Measurements from ENCODE around the gene TMX1.
"Not testable (repeated sequence)": the region's sequence is repeated elsewhere in the genome, so short reads cannot be mapped to it uniquely, and the experiment has no call there.

Gene TMX1

GRCh38 chr14:51216602-51217001 is 23.4 kb upstream of the TMX1 start:
- Histone ChIP-seq H3K9me3 (ENCODE audit: control insufficient read depth, insufficient read depth, low read length) (no peaks in the 10 kb centered on the region), H3K27ac (ENCODE audit: low read depth, low read length) (no peak overlapping the region), H3F3A (ENCODE audit: control insufficient read depth, insufficient read depth) (no peaks in the 10 kb centered on the region), H3K36me3 (ENCODE audit: control insufficient read depth, low read length) (no peaks in the 10 kb centered on the region), H3K79me2 (ENCODE audit: control insufficient read depth, low read length) (no peaks in the 10 kb centered on the region), H4K20me1 (ENCODE audit: control insufficient read depth, insufficient read depth, low read depth, low read length) (no peaks in the 10 kb centered on the region), H3K4me3 (ENCODE audit: low read length) (no peak overlapping the region), H3K9me2 (replicated peaks; ENCODE audit: control insufficient read depth, low read length) (no peaks in the 10 kb centered on the region), H3K4me2 (ENCODE audit: low read length) (no peak overlapping the region), H3K27me3 (ENCODE audit: control insufficient read depth, low read length) (no peaks in the 10 kb centered on the region), H3K4me1 (ENCODE audit: control insufficient read depth, low read length) (no peaks in the 10 kb centered on the region)
- TF ChIP-seq EZH2phosphoT487 (IDR thresholded peaks at IDR 0.05; ENCODE audit: borderline replicate concordance, low read length) (no peak), CTCF (IDR thresholded peaks at IDR 0.05; ENCODE audit: low read depth, low read length, poor library complexity, severe bottlenecking) (no peak)

- no peak overlapping the region for H3K4me3 ChIP-seq (ENCODE audit: low read length)
- no peaks in the 10 kb centered on the region for H3F3A ChIP-seq (ENCODE audit: control insufficient read depth, insufficient read depth)
- H3K9me3 ChIP-seq (ENCODE audit: control insufficient read depth, insufficient read depth, low read length) = peaks cover 5% of the 10 kb centered on the region; the same call in 1 of the 2 replicates
- H3K4me2 ChIP-seq (ENCODE audit: low read length) = no peak overlapping the region
- H3K27me3 ChIP-seq (ENCODE audit: control insufficient read depth, low read length) = no peaks in the 10 kb centered on the region
- TF ChIP-seq EZH2phosphoT487 (IDR thresholded peaks at IDR 0.05; ENCODE audit: borderline replicate concordance, low read length) (no peak), CTCF (IDR thresholded peaks at IDR 0.05; ENCODE audit: low read depth, low read length, poor library complexity, severe bottlenecking) (peak; percentile 70)
- no peak overlapping the region for H3K27ac ChIP-seq (ENCODE audit: low read depth, low read length)
- no peaks in the 10 kb centered on the region for H3K36me3 ChIP-seq (ENCODE audit: control insufficient read depth, low read length)
- H3K79me2 ChIP-seq (ENCODE audit: control insufficient read depth, low read length) = no peaks in the 10 kb centered on the region
- no peaks in the 10 kb centered on the region for H4K20me1 ChIP-seq (ENCODE audit: control insufficient read depth, insufficient read depth, low read depth, low read length)
- no peaks in the 10 kb centered on the region for H3K9me2 ChIP-seq (replicated peaks; ENCODE audit: control insufficient read depth, low read length)
- no peaks in the 10 kb centered on the region for H3K4me1 ChIP-seq (ENCODE audit: control insufficient read depth, low read length)
Observed at GRCh38 chr14:51219473-51220448, 20.3 kb upstream of the TMX1 start.

DNA sequence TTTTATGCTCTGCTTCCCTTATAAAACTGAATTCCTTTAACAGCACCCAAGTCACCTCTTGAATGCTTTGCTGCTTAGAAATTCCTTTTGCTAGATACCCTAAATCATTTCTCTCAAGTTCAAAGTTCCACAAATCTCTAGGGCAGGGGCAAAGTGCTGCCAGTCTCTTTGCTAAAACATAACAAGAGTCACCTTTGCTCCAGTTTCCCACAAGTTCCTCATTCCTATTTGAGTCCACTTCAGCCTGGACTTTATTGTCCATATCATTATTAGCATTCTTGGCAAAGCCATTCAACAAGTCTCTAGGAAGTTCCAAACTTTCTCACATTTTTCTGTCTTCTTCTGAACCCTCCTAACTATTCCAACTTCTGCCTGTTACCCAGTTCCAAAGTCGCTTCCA is 16.6 kb upstream of the TMX1 start:
- not testable (repeated sequence) for H3F3A ChIP-seq (ENCODE audit: control insufficient read depth, insufficient read depth); H3K27me3 ChIP-seq (ENCODE audit: control insufficient read depth, low read length); H4K20me1 ChIP-seq (ENCODE audit: control insufficient read depth, insufficient read depth, low read depth, low read length); H3K4me2 ChIP-seq (ENCODE audit: low read length); H3K9me2 ChIP-seq (replicated peaks; ENCODE audit: control insufficient read depth, low read length); H3K36me3 ChIP-seq (ENCODE audit: control insufficient read depth, low read length); H3K79me2 ChIP-seq (ENCODE audit: control insufficient read depth, low read length); H3K4me1 ChIP-seq (ENCODE audit: control insufficient read depth, low read length); H3K9me3 ChIP-seq (ENCODE audit: control insufficient read depth, insufficient read depth, low read length); H3K27ac ChIP-seq (ENCODE audit: low read depth, low read length); H3K4me3 ChIP-seq (ENCODE audit: low read length)

- H3K79me2 ChIP-seq (ENCODE audit: control insufficient read depth, low read length) = no peaks in the 10 kb centered on the region
- peaks cover 5% of the 10 kb centered on the region; the same call in 1 of the 2 replicates for H3K9me3 ChIP-seq (ENCODE audit: control insufficient read depth, insufficient read depth, low read length)
- no peaks in the 10 kb centered on the region for H3K4me1 ChIP-seq (ENCODE audit: control insufficient read depth, low read length)
- no peaks in the 10 kb centered on the region for H3K36me3 ChIP-seq (ENCODE audit: control insufficient read depth, low read length)
- no peaks in the 10 kb centered on the region for H3K9me2 ChIP-seq (replicated peaks; ENCODE audit: control insufficient read depth, low read length)
- H3K4me3 ChIP-seq (ENCODE audit: low read length) = no peak overlapping the region
- no peak for TF ChIP-seq CTCF (IDR thresholded peaks at IDR 0.05; ENCODE audit: low read depth, low read length, poor library complexity, severe bottlenecking)
- TF ChIP-seq EZH2phosphoT487 (IDR thresholded peaks at IDR 0.05; ENCODE audit: borderline replicate concordance, low read length) = no peak
- H4K20me1 ChIP-seq (ENCODE audit: control insufficient read depth, insufficient read depth, low read depth, low read length) = no peaks in the 10 kb centered on the region
- no peak overlapping the region for H3K4me2 ChIP-seq (ENCODE audit: low read length)
- H3K27me3 ChIP-seq (ENCODE audit: control insufficient read depth, low read length) = no peaks in the 10 kb centered on the region
- H3F3A ChIP-seq (ENCODE audit: control insufficient read depth, insufficient read depth) = no peaks in the 10 kb centered on the region
- H3K27ac ChIP-seq (ENCODE audit: low read depth, low read length) = no peak overlapping the region
Observed at GRCh38 chr14:51224551-51224950, 15.5 kb upstream of the TMX1 start.

Measured in DOHH2 (cell line).